ENCODE results near the gene CTBP2.

DNA sequence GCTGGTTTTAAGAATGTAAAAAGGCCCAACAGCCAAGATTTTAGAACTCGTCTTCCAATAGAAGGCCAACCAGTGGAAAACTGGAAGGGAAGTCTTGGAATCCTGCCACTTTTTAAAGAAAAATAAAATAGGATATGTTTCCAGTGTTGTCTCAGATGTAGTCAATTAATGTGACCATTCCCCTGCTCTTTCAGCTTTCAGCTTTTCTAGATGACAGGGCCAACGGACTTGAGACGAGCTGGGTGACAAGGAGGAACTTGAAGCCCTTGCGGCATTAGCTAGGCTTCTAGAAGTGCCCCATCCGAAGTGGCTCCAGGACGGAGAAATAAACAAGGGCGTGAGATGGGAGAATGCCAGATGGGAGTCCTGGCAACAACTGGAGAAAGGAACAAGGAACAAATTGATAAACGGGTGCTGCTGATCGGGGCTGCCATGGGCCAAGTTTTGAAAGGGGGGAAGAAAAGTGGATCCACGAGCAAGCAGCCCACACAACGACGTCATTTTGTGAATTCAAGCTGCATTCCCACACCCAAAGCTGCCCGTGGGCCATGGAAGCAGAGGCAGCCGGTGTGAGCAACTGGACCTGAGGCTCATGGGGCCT, 42.3 kb downstream of the CTBP2 start:
- TF ChIP-seq CTCF (IDR thresholded peaks at IDR 0.05) (no peak), POLR2A (IDR thresholded peaks at IDR 0.05) (no peak)
